Measurements from ENCODE around the gene MID1. TPM values are rescaled to one million over a fixed set of nuclear protein-coding genes. Genes with fewer than 3 reads are reported as not detected.

The MID1 gene
- total RNA-seq, 2 experiments from 2014 or later = 0.61 to 1.1 TPM

GRCh38 chrX:10420134-10420533 is 200.3 kb downstream of the MID1 start:
- H3K4me3 Mint-ChIP-seq = no peak overlapping the region
- no peak for DNase-seq
- ATAC-seq = no peak
- no peak for TF ChIP-seq CTCF (IDR thresholded peaks at IDR 0.05)
- H3K27me3 Mint-ChIP-seq = no peaks in the 10 kb centered on the region
- intact Hi-C loops (cut with micrococcal nuclease) = no loop called here
- POLR2A ChIA-PET = no interaction called here
- CTCF ChIA-PET = no interaction called here
- no peaks in the 10 kb centered on the region for H3K36me3 Mint-ChIP-seq (ENCODE audit: low read depth)
- no peak overlapping the region for H3K27ac Mint-ChIP-seq
- H3K4me1 Mint-ChIP-seq (ENCODE audit: low read depth) = no peaks in the 10 kb centered on the region
- no peaks in the 10 kb centered on the region for H3K9me3 Mint-ChIP-seq

GRCh38 chrX:10416424-10416823 is 204.0 kb downstream of the MID1 start:
- TF ChIP-seq CTCF (IDR thresholded peaks at IDR 0.05) = no peak
- Mint-ChIP-seq H3K27me3 (no peaks in the 10 kb centered on the region), H3K9me3 (no peaks in the 10 kb centered on the region), H3K27ac (no peak overlapping the region), H3K4me1 (ENCODE audit: low read depth) (no peaks in the 10 kb centered on the region), H3K4me3 (no peak overlapping the region), H3K36me3 (ENCODE audit: low read depth) (no peaks in the 10 kb centered on the region)
- CTCF ChIA-PET = no interaction called here
- POLR2A ChIA-PET = no interaction called here
- no peak for ATAC-seq
- intact Hi-C loops (cut with micrococcal nuclease) = no loop called here
- DNase-seq = no peak

- TF ChIP-seq CTCF (IDR thresholded peaks at IDR 0.05) = no peak
- no peak overlapping the region for H3K4me3 Mint-ChIP-seq
- ATAC-seq (no peak), DNase-seq (no peak)
- H3K27me3 Mint-ChIP-seq = no peaks in the 10 kb centered on the region
- ChIA-PET POLR2A (no interaction called here), CTCF (no interaction called here)
- intact Hi-C loops (cut with micrococcal nuclease) = no loop called here
- H3K4me1 Mint-ChIP-seq (ENCODE audit: low read depth) = no peaks in the 10 kb centered on the region
- H3K36me3 Mint-ChIP-seq (ENCODE audit: low read depth) = no peaks in the 10 kb centered on the region
- no peaks in the 10 kb centered on the region for H3K9me3 Mint-ChIP-seq
- H3K27ac Mint-ChIP-seq = no peak overlapping the region
These were observed 204.9 kb downstream of the MID1 start for GRCh38 chrX:10415306-10416001.

GRCh38 chrX:10414862-10415261 is 205.5 kb downstream of the MID1 start:
- H3K4me1 Mint-ChIP-seq (ENCODE audit: low read depth) = no peaks in the 10 kb centered on the region
- intact Hi-C loops (cut with micrococcal nuclease) = no loop called here
- H3K9me3 Mint-ChIP-seq = no peaks in the 10 kb centered on the region
- H3K27me3 Mint-ChIP-seq = no peaks in the 10 kb centered on the region
- no peak overlapping the region for H3K27ac Mint-ChIP-seq
- no peak for TF ChIP-seq CTCF (IDR thresholded peaks at IDR 0.05)
- POLR2A ChIA-PET = no interaction called here
- H3K4me3 Mint-ChIP-seq = no peak overlapping the region
- ATAC-seq (no peak), DNase-seq (no peak)
- CTCF ChIA-PET = no interaction called here
- H3K36me3 Mint-ChIP-seq (ENCODE audit: low read depth) = no peaks in the 10 kb centered on the region

GRCh38 chrX:10414156-10414824 is 206.1 kb downstream of the MID1 start:
- Mint-ChIP-seq H3K4me1 (ENCODE audit: low read depth) (no peaks in the 10 kb centered on the region), H3K36me3 (ENCODE audit: low read depth) (no peaks in the 10 kb centered on the region), H3K4me3 (no peak overlapping the region), H3K27me3 (no peaks in the 10 kb centered on the region), H3K9me3 (no peaks in the 10 kb centered on the region), H3K27ac (no peak overlapping the region)
- POLR2A ChIA-PET = no interaction called here
- ATAC-seq (no peak), DNase-seq (no peak)
- no peak for TF ChIP-seq CTCF (IDR thresholded peaks at IDR 0.05)
- CTCF ChIA-PET = no interaction called here
- intact Hi-C loops (cut with micrococcal nuclease) = no loop called here

Data from activated CD8-positive, alpha-beta T cell treated with anti-CD3 and anti-CD28 coated beads for 36 hours (primary cell).